Measurements from ENCODE around the gene HOXC12.

- TF ChIP-seq CTCF (conservative IDR thresholded peaks at IDR 0.05; ENCODE audit: low read length): no peak
- no peak for TF ChIP-seq EZH2phosphoT487 (IDR thresholded peaks at IDR 0.05; ENCODE audit: borderline replicate concordance, low read depth, low read length)
Observed at GRCh38 chr12:53977596-53978445, 23.1 kb downstream of the HOXC12 start.

Measured in OCI-LY7 (cell line).